GM23338 (cell line): Measurements from ENCODE around the gene MBL2. TPM values are rescaled to one million over a fixed set of nuclear protein-coding genes. Genes with fewer than 3 reads are reported as not detected.

Experiments
- ATAC-seq: fragments of 200-7000 bp; cut with Tn5 transposase; 3 replicates; pipeline ENCODE4 v1.9.1; 2020
- DNase-seq: peaks from one replicate; pipeline ENCODE4 v3.0.0-alpha.2; 2015; ENCODE audit warnings: low spot score
- H2AFZ ChIP-seq: fragments of 200-600 bp; sonication (generic); 2 replicates; pipeline ENCODE4 v1.8.0; 2016; ENCODE audit warnings: antibody characterized with exemption, mild to moderate bottlenecking, moderate library complexity
- H3F3A ChIP-seq: fragments of 200-600 bp; sonication (generic); replicated peaks from 2 replicates; pipeline ENCODE4 v1.8.0; 2017; ENCODE audit warnings: antibody characterized with exemption, mixed run types, low read depth
- H3K27ac ChIP-seq: fragments of 200-600 bp; sonication (generic); 2 replicates; pipeline ENCODE4 v1.6.1; 2016; ENCODE audit warnings: low read depth
- H3K27me3 ChIP-seq: fragments of 200-600 bp; sonication (generic); 2 replicates; pipeline ENCODE4 v1.8.0; 2016; ENCODE audit warnings: mild to moderate bottlenecking, mixed run types, moderate library complexity; ENCODE audit not compliant: insufficient read depth
- H3K36me3 ChIP-seq: fragments of 200-600 bp; sonication (generic); 2 replicates; pipeline ENCODE4 v1.8.0; 2016; ENCODE audit warnings: mild to moderate bottlenecking; ENCODE audit not compliant: insufficient read depth
- H3K4me1 ChIP-seq: fragments of 200-600 bp; sonication (generic); 2 replicates; pipeline ENCODE4 v1.8.0; 2016; ENCODE audit warnings: mild to moderate bottlenecking, moderate library complexity; ENCODE audit not compliant: insufficient read depth
- H3K4me2 ChIP-seq: fragments of 200-600 bp; sonication (generic); 2 replicates; pipeline ENCODE4 v1.7.1; 2017; ENCODE audit warnings: mixed run types
- H3K4me3 ChIP-seq: fragments of 200-600 bp; sonication (generic); 2 replicates; pipeline ENCODE4 v1.6.1; 2016; ENCODE audit warnings: mixed run types
- H3K79me2 ChIP-seq: fragments of 200-600 bp; sonication (generic); replicated peaks from 2 replicates; pipeline ENCODE4 v1.8.0; 2017; ENCODE audit warnings: mild to moderate bottlenecking; ENCODE audit not compliant: insufficient read depth
- H3K9me2 ChIP-seq: fragments of 200-600 bp; sonication (generic); 2 replicates; pipeline ENCODE4 v1.8.0; 2017; ENCODE audit not compliant: insufficient read depth
- H4K20me1 ChIP-seq: fragments of 200-600 bp; sonication (generic); replicated peaks from 2 replicates; pipeline ENCODE4 v1.8.0; 2017; ENCODE audit warnings: mild to moderate bottlenecking; ENCODE audit not compliant: insufficient read depth
- H3K27ac Mint-ChIP-seq: 2 replicates; pipeline ENCODE4 v1.8.0; 2020; ENCODE audit warnings: inconsistent platforms, mild to moderate bottlenecking, moderate library complexity, mixed read lengths
- H3K27me3 Mint-ChIP-seq: 3 replicates; pipeline ENCODE4 v1.8.0; 2022; ENCODE audit warnings: low read depth, mild to moderate bottlenecking, moderate library complexity, mixed read lengths, inconsistent platforms; ENCODE audit not compliant: insufficient read depth, poor library complexity
- H3K36me3 Mint-ChIP-seq: 3 replicates; pipeline ENCODE4 v1.8.0; 2021; ENCODE audit warnings: low read depth, mild to moderate bottlenecking, inconsistent platforms, moderate library complexity, mixed read lengths
- H3K4me1 Mint-ChIP-seq: 3 replicates; pipeline ENCODE4 v1.8.0; 2020; ENCODE audit warnings: mild to moderate bottlenecking, inconsistent platforms, mixed read lengths
- H3K4me3 Mint-ChIP-seq: 3 replicates; pipeline ENCODE4 v1.8.0; 2021; ENCODE audit warnings: moderate library complexity, mild to moderate bottlenecking, inconsistent platforms, mixed read lengths
- H3K9me3 Mint-ChIP-seq: 3 replicates; pipeline ENCODE4 v1.8.0; 2020; ENCODE audit warnings: moderate library complexity, mild to moderate bottlenecking, inconsistent platforms, mixed read lengths
- CREB1 ChIP-seq: fragments of 250-450 bp; sonication (Bioruptor Pico); IDR thresholded peaks from 2 replicates; pipeline ENCODE4 v1.5.0; 2020; ENCODE audit warnings: low read depth, mild to moderate bottlenecking, moderate library complexity
- ETS1 ChIP-seq: IDR thresholded peaks from 2 replicates; pipeline ENCODE4 v1.6.1; 2016; ENCODE audit warnings: antibody characterized with exemption
- EZH2 ChIP-seq: fragments of 200-600 bp; sonication (generic); IDR thresholded peaks from one replicate; pipeline ENCODE4 v1.8.0; 2017; ENCODE audit warnings: antibody characterized with exemption, mild to moderate bottlenecking, low read depth; ENCODE audit not compliant: unreplicated experiment
- JUNB ChIP-seq: IDR thresholded peaks from one replicate; pipeline ENCODE4 v1.6.1; 2016; ENCODE audit warnings: antibody characterized with exemption; ENCODE audit not compliant: unreplicated experiment
- NANOG ChIP-seq: IDR thresholded peaks from 2 replicates; pipeline ENCODE4 v1.6.1; 2016; ENCODE audit warnings: antibody characterized with exemption, borderline replicate concordance
- POLR2AphosphoS5 ChIP-seq: IDR thresholded peaks from 2 replicates; pipeline ENCODE4 v1.6.1; 2016; ENCODE audit warnings: antibody characterized with exemption, low read depth
- REST ChIP-seq: IDR thresholded peaks from one replicate; pipeline ENCODE4 v1.6.1; 2018; ENCODE audit warnings: antibody characterized with exemption; ENCODE audit not compliant: unreplicated experiment
- STAT1 ChIP-seq: IDR thresholded peaks from one replicate; pipeline ENCODE4 v1.6.1; 2016; ENCODE audit warnings: antibody characterized with exemption; ENCODE audit not compliant: unreplicated experiment
- ZNF331 ChIP-seq: fragments of 250-450 bp; sonication (Bioruptor Pico); IDR thresholded peaks from 2 replicates; pipeline ENCODE4 v1.5.0; 2020; ENCODE audit warnings: low read depth, mild to moderate bottlenecking, moderate library complexity
- ZNF462 ChIP-seq: fragments of 250-450 bp; sonication (Bioruptor Pico); IDR thresholded peaks from 2 replicates; pipeline ENCODE4 v1.5.0; 2020; ENCODE audit warnings: mild to moderate bottlenecking, moderate library complexity
- polyA plus RNA-seq: library from polyadenylated mRNA; unstranded; fragments of >200 nt; fragmentation: Nextera tagmentation; extraction: Ambion mirVana; gene quantifications from 2 replicates; pipeline ENCODE4 v1.2.1, GENCODE V29; 2016
- total RNA-seq: library from RNA; depleted of rRNA; stranded (reverse); fragments of >200 nt; shearing (Covaris generic); gene quantifications from 2 replicates; pipeline ENCODE4 v1.2.3, GENCODE V29; 2014

MBL2 gene
- total and polyA plus RNA-seq, 2 experiments from 2014 or later, result not detected

- TF ChIP-seq ZNF331 (CRISPR knock-in tag), result no peak
- no peak for TF ChIP-seq CREB1 (CRISPR knock-in tag)
- no peak for TF ChIP-seq ETS1
- TF ChIP-seq POLR2AphosphoS5, result no peak
- TF ChIP-seq STAT1, result no peak
- no peak for TF ChIP-seq REST
- TF ChIP-seq JUNB, result no peak
- TF ChIP-seq NANOG, result no peak
- no peak for TF ChIP-seq EZH2
- no peak for TF ChIP-seq ZNF462 (CRISPR knock-in tag)
- no peak overlapping the region for H3K4me2 ChIP-seq
- H3K27ac ChIP-seq, result no peak overlapping the region
- DNase-seq (no peak), ATAC-seq (no peak)
- H3K36me3 Mint-ChIP-seq, result peaks cover 13% of the 10 kb centered on the region; the same call in 2 of the 3 replicates
- no peaks in the 10 kb centered on the region; the same call in 1 of the 2 replicates for H3K9me2 ChIP-seq
- H3K27me3 ChIP-seq, result no peaks in the 10 kb centered on the region
- H3F3A ChIP-seq, result no peaks in the 10 kb centered on the region
- H3K4me1 ChIP-seq, result no peaks in the 10 kb centered on the region
- H3K4me1 Mint-ChIP-seq, result no peaks in the 10 kb centered on the region
- H3K36me3 ChIP-seq, result no peaks in the 10 kb centered on the region
- H3K27ac Mint-ChIP-seq, result no peak overlapping the region
- no peaks in the 10 kb centered on the region for H4K20me1 ChIP-seq
- H3K4me3 ChIP-seq, result no peak overlapping the region
- H3K79me2 ChIP-seq, result no peaks in the 10 kb centered on the region
- H3K27me3 Mint-ChIP-seq, result no peaks in the 10 kb centered on the region
- no peak overlapping the region for H2AFZ ChIP-seq
- peaks cover 23% of the 10 kb centered on the region for H3K9me3 Mint-ChIP-seq
- H3K4me3 Mint-ChIP-seq, result no peak overlapping the region
These were observed 32.4 kb downstream of the MBL2 start for GRCh38 chr10:52740155-52740549.
